COLO668 (cell line): ENCODE data around the gene RASGEF1C.
"Not testable (repeated sequence)": the region's sequence is repeated elsewhere in the genome, so short reads cannot be mapped to it uniquely, and the experiment has no call there.

Source experiments
- DNase-seq: peaks from one replicate; lab custom pipeline; 2025; ENCODE audit not compliant: unreplicated experiment; lab: John Stamatoyannopoulos, UW

Gene RASGEF1C

DNA sequence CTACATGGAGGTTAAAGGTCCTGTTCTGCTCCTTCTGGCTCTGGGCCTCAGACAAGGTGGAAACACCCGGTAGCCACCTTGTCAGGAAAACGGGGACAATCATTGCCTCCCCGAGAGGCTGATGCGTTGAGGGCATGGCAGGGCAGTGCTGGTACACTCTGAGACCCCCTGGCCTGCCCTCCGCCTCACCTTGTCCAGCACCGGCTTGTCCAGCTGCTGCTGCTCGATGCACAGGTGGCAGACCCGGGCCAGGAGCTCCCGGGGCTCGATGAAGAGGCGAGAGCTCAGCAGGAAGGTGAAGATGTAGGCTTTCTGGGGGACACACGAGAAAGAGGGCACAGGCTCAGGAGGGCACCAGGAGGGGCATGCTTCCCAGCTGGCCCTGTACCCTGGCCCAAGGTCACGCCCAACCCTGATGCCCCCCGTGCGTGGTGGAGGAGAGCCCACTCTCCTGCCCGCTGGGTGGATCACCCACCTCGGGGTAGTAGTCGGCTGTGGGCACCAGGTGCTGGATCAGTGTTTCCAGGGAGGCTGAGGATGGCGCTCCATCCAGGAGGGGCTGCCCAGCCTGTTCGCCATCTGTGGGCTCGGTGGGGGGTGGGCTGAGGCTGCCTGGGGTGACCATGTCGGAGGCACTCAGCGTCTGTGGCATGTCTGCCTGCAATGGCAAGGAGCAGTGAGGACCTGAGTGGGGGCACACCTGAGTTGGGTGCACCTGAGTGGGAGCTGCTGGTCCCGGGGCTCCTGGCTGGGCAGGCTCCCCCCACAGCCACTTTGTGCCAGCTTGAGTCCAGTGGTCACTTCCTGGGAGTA is 71.4 kb downstream of the RASGEF1C start:
- DNase-seq, result no peak

DNA sequence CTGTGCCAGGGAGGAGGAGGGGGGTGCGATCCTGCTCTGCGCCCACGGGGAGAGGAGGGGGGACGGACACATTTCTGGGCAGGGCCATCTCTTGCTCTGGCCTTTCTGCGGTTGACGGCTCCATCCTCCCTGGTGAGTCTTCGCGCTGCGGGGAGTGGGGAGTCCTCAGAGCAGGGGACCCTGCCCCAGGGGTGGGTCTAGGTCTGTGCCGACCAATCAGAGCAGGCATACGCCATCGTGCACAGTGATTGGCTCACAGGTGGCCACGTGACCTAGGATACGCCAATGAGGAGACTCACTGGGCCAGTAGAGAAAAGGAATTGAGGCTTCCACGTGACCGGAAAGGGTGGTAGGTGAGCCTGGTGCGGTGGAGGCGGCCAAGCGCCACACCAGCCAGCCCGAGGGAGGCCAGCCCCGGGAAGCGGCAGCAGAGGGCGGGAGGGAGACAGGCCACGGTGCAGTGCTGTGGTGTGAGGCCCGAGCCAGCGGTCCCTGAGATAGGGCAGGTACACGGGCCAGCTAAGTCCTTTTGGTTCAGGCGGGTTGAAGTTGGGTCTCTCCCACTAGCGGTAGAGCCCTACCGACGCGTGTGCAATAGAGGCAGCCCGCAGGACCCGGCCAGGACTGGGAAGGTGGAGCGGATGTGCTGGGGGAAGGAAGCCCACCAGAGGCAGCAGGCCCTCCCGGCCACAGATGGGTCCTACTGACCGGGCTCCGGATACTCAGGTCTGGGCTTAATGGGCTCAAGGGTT is 72.2 kb downstream of the RASGEF1C start:
- no peak for DNase-seq

DNA sequence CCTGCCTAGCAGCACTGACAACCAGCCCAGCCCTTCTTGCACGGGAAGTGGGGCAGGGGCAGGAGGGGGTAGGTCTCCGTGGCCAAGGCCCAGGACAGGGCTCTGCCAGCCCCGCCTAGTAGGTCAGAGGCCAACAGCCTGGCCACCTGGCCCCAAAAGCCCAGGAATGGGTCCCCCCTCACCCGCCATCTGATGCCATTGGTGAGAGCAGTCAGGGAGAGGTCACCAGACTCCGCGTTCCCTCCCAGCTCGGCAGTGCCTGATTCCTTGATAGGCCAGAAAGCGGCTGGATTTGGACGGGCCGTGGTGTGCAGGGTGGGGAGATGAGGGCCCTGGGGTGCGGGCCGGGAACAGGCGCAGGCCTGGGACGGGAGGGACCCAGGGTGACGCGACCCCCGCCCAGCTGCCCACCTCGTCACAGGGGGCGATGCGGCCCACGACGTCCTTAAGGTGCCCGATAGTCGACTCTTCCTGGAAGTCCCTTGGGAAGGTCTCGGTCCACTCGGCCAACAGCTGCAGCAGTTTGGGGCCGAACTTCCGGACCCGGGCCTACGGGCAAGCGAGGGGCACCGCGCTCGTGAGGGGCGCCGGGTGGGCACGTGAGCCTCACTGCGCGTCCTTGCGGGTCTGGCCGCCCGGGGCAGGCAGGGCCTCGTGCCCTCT is 72.9 kb downstream of the RASGEF1C start:
- no peak for DNase-seq

DNA sequence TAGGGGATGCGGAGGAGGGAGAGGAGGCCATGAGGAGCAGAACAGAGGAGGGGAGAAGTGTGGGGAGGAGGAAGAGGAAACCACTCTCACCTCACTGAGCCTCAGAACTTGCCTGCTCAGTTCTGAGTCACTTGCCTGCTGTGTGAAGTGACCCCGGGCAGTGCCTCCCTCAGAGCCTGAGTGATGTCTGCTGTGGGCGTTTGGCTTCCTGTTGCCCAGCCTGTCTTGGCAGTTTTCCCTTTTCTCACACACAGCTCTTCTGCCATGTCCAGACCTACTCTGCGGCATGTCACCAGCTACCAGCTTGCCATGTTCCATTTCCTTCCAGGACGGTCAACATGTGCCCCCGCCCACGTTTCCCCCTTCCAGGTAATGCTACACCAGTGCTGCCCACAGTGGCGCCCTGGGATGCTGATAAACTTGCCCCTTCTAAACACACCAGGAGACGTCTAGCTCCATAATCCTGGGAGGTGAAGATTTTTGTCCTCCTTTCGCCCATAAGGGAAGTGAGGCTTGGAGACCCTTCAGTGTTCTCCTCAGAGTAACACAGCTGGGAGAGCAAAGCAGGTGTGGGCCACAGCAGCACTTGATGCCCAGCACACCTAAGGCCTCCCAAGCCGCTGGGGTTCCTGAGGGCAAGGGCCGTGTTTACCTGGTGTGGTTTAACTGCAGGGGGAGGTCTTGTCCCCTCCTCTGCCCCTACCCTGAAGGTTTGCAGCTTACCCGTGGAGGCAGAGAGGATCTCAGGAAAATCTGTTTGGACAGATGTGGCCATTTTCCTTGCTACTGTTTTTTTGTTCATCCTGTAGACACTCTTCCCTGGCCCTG is 73.7 kb downstream of the RASGEF1C start:
- no peak for DNase-seq

DNA sequence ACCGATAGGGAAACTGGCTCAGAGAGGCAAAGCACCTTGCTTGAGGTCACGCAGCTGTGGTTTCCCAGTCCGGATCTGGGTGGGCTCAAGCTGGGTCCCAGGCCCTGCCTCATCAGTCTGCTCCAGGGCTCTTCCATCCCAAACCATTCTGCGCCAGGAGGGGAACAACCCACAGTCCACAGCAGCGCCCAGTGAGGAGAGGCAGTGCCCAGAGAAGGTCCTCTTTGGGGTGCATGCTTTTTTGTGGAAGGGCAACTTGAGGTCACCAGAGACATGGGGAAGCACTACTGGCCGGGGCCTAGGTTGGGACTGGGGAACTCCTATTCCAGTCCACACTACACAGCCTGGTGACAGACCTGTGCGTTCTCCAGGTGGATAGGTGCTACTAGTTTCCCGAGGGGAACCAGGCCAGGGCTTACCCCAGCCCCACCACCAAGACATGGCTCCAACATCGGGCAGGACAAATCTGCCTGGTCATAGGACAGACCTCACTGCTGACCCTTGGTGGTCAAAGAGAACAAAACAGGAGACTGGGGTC is 75.0 kb downstream of the RASGEF1C start:
- DNase-seq, result no peak

DNA sequence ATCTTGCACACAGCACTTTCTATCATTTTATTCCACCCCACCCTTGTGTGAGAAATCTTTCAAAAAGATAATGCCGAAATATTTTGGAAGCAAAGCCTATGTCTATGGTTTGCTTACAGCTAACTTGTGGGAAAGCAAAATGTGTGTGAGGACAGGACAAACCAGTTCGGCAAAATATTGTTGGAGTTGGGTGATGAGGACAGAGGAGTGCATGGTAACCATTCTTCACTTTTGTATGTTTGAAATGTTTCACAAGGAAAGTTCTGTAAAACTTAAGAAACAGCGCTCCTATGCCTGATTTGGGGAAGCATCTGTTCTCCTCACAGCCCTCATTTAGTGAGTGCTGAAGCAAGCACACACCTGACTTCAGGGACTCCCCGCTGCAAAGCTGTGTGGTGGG is 75.5 kb downstream of the RASGEF1C start:
- no peak for DNase-seq

DNA sequence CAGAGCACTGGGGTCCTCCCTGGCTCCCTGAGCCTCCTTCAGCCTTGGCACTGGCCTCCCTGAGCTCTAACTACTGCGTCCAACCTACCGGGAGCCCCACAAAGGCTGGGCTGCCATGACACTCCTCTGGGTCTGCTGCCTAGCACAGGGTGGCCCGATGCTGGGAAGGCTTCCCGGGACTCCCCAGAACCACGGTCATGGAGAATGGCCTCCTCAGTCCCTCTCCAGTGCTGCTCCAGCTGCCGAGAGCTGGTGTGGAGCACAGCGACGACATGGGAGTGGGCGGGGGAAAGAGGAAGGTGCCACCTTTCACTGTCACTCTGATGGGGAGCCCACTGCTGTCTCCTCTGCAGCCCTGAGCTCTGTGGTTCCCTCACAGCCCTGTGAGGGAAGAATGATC is 76.0 kb downstream of the RASGEF1C start:
- DNase-seq, result no peak

DNA sequence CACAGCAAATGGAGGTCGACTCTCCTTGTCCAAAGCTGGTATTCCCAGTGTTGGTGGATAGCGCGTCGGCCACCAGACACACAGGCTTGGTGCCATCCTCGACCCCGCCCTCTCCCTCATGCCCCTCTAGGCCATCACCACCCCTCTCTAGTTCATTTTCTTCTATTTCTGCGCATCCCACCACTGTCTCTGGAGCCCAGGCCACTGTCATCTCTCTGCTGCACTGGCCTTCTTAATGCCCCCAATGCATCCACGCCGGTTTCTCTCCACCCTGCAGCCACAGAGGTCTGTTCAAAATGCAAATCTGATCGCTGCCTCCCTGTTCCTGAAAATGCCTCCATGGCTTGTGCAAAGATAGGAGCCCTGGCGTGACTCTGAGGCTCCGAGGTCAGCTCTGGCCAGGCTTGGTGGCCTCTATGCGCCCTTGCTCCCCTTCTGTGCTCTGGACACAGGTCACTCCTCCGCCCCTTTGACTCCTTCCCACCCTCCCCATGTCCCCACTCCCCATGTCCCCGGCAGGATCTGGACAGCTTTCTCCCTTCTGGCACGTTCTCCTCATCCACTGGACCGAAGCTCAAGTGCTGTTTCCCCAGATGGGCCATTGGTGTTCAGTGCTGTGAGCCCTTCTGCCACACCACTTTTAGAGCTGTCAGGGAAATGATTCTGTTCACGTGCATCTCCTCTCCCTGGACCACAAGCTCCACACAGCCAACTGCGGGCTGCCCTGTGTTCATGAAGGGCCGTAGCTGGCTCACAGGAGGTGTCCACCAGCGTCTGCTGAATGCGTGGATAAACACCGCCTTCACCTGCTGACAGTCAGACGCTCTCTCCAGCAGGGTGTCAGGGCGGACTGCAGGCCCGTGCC is 77.9 kb downstream of the RASGEF1C start:
- DNase-seq, result no peak

DNA sequence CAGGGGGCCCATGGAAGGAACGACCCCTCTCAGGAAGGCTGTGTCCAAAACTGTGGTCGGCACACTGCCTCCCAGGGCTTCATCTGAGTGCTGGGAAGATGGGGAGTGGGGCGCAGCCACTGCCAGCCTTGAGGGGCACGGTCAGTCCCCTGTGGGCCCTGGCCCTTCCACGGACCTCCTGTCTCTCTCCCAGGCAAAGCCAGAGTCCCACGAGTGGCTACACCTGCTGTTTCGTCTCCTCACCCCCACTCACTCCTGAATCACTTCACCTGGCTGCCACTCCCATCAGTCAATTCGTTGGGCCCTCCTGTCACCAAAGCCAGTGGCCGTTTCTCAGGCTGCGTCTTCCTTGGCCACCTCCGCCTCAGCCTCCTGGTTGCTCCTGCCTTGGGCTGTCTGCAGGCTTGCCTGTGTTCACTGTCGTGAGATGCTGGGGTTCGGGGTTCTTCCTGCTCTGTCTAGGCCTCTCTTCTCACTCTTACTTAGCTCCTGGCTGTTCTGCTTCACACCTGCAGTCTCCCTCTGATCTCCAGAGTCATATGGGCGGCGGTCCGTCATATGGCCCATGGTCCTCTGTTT is 78.6 kb downstream of the RASGEF1C start:
- DNase-seq, result no peak

DNA sequence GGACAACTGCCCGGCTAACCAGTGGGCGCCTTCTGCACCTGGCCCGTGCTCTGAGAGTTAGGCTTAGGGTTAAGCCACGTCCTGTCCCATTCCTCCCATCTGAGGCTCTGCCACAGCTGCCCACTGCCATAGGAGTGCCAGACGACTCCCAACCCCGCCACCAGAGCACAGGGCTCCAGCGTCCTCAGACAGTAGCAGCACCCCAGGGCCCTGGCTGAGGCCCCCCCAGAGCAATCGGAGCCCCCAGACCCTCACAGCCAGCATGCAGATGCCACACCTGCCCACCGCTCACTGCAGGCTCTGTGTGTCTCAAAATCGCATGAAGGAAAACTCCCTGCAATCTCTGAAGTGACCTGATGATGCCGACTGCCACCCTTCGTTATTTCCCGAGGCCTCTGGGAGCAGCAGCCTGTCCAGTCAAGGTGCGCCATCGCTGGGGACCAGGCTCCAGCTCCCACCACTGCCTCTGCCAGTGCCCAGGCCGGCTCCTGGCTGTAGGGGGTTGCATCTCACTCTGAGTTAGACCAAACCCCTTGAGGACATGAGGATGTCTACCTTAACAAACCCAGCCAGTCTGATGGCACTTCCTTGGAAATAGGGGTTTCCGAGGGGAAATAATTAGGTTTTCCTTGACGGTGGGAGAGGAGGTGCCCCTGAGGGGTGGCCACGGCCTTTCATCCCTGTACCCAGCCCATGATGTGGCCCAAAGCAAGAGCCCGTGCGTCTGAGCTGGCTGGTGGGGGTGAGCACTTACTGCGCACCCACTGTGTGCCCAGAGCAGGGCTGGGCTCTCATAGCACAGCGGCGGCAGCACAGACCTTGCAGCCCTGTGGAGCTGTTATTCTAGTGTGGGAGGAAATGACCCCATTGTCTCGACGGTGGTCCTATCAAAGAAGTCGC is 79.5 kb downstream of the RASGEF1C start:
- DNase-seq, result no peak

DNA sequence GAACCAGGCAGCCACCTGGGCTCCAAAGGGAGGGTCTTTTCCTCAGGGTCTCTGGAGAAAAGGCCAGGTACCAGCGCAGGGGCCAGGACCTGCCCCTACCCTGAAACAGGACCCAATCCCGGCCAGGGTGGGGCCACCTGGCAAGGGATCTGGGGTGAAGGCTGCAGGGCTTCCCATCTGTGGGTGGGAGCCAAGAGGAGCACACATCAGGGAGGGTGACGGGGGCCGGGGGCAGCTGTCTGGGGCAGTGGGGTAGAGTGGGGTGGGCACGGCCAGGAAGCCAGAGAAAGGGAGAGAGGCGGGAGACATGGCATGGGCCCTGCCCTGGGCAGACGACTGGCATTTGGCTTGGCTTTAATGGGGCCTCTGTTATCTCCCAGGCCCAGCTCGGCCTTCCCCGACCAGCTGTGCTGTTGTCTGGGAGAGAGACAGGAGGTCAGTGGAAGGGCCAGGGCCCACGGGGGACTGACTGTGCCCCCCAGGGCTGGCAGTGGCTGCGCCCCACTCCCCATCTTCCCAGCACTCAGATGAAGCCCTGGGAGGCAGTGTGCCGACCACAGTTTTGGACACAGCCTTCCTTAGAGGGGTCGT is 80.2 kb downstream of the RASGEF1C start:
- no peak for DNase-seq

DNA sequence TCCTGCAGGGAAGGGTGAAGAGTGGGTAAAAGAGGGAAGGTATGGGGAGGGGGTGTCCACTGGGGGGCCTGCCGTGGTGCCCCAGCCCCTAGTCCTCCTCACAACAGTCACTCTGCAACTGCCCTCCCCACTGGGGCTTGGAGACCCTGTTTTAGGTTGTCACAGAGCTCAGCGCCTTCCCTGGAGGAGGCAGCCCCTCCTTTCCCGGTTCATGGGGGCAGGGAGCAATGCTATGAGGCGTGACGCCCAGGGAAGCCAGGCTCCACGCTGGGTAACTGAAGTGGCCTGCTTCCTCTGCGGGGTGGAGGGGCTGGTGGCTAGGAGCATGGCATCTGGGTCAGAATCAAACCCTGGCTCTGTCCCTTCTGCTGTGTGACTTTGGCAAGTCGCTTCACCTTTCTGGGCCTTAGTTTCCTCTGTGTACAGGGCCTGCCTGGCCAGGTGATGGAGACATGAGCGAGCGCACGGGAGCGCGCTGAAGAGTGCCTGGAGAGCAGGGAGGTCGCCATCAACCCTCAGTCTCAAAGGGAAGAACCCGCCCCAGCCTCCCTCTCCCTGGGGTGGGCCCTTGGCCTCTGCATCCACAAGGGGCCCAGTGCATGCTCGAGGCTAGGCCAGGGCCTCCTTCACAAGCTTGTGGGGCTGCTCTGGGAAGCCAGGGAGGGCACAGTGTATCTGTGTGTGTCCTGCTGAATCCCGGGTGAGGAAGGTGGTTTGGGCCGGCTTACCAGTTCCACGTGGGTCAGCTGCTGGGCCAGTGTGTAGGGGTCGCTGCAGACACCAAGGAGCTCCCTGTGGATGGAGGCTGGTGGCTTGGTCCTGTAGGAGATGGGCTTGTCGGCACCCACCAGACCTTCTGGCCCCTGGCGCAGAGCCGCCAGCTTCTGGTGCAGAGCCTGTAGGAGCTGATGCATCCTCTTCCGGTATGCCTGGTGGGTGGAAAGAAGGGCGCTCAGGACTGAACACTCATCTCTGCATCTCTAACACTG is 81.0 kb downstream of the RASGEF1C start:
- no peak for DNase-seq

DNA sequence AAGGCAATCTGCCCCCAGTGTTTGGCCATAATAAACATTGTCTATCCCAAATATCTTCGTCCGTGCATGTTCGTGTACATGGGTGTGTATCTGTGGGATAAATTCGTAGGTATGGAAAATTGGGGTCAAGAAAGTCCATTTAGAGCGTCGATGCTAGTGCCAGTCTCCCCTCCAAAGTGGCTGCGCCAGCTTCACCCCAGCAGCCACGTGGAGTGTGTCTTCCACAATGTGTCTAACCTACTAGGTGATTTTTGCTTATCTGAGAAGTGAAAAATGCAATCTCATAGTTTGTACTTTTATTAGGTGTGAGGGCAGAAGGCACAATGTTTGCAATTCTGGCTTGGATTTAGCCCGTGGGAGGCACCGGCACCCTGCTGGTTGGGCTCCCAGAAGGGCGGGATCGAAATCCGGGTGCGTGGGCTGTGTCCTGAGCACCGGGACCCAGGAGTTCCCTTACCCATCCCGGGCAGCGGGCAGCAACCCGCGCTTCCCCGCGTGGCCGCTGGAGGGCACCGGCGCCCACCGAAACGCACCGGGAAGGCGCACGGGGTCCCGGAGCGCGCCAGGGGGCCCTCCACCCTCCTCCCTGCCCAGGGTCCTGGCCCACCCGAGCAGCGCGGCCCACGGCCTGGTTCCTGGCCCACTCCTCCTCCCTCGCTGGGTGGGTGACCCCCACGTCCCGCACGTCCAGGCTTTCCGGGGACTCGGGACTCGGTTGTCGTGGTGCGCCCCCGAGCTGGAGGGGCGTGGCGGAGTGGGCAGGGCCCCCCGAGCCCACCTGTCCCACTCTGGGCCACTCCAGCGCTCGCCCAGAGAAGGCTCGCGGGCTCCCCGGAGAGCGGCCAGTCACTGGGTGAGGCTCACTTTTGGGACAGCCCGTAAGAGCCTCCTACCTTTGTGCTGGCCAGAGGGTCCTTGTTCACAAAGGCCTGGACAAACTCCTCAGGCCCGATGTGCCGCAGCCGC is 82.0 kb downstream of the RASGEF1C start:
- DNase-seq, result peak; percentile 7

DNA sequence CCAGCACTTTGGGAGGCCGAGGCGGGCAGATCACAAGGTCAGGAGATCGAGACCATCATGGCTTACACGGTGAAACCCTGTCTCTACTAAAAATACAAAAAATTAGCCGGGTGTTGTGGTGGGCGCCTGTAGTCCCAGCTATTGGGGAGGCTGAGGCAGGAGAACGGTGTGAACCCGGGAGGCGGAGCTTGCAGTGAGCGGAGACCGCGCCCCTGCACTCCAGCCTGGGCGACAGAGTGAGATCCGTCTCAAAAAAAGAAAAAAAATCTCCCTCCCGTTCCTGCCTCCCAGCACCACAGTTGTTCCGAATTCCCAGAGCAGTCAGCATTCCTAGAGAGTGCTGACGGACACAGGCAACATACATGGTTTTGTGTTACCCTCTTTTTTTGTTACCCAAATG is 82.9 kb downstream of the RASGEF1C start:
- DNase-seq, result not testable (repeated sequence)

DNA sequence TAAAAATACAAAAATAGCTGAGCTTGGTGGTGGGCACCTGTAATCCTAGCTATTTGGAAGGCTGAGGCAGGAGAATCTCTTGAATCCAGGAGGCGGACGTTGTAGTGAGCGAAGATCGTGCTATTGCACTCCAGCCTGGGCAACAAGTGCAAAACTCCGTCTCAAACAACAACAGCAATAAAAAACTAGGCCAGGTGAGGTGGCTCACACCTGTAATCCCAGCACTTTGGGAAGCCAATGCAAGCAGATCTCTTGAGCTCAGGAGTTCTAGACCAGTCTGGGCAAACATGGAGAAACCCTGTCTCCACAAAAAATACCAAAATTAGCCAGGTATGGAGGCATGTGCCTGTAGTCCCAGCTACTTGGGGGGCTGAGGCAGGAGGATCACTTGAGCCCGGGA is 84.3 kb downstream of the RASGEF1C start:
- not testable (repeated sequence) for DNase-seq

DNA sequence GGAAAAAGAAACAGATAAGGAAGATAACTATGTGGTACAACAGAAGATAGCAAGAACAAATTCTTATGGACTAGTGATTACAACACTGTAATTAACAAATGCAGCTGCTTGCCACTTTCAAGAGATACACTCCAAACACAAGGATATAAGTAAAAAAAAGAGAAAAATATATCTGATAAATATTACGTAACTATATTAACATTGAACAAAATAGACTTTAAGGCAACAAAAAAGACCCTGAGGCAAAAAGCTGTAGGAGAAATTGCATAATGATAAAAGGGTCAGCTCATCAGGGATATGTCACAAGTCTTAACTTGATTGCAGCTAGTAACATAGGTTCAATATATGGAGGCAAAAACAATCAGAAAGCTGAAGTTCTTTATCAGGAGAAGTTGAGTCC is 86.1 kb downstream of the RASGEF1C start:
- DNase-seq, result no peak
